HG03565 (cell line): ENCODE data around the gene EPGN.

Source experiments
- ATAC-seq: cut with Tn5 transposase; IDR thresholded peaks from one replicate; pipeline ENCODE4 v1.9.1; 2021; ENCODE audit warnings: mild to moderate bottlenecking, moderate library complexity; ENCODE audit not compliant: unreplicated experiment

The EPGN gene

GRCh38 chr4:74308215-74308614, at the start of gene EPGN:
TSS of gene EPGN (plus strand) at chr4:74308470. CDS start at chr4:74308534, 64 bp downstream.
- no peak for ATAC-seq

- no peak for ATAC-seq
Measured at GRCh38 chr4:74258963-74259362, 49.3 kb upstream of the EPGN start.

GRCh38 chr4:74260036-74260435, 48.2 kb upstream of the EPGN start:
- ATAC-seq, result no peak

- ATAC-seq, result no peak
Measured at GRCh38 chr4:74262522-74262921, 45.7 kb upstream of the EPGN start.

GRCh38 chr4:74263551-74263950, 44.7 kb upstream of the EPGN start:
- ATAC-seq, result no peak

- ATAC-seq, result no peak
Measured at GRCh38 chr4:74266081-74266480, 42.2 kb upstream of the EPGN start.

GRCh38 chr4:74267998-74268606, 40.2 kb upstream of the EPGN start:
- no peak for ATAC-seq

GRCh38 chr4:74268643-74269042, 39.6 kb upstream of the EPGN start:
- no peak for ATAC-seq

GRCh38 chr4:74278490-74278889, 29.8 kb upstream of the EPGN start:
- no peak for ATAC-seq

- no peak for ATAC-seq
Measured at GRCh38 chr4:74279716-74280115, 28.6 kb upstream of the EPGN start.

GRCh38 chr4:74282926-74283325, 25.3 kb upstream of the EPGN start:
- ATAC-seq, result no peak

GRCh38 chr4:74283614-74284013, 24.7 kb upstream of the EPGN start:
- no peak for ATAC-seq

GRCh38 chr4:74284053-74284452, 24.2 kb upstream of the EPGN start:
- ATAC-seq, result no peak

- ATAC-seq, result no peak
Measured at GRCh38 chr4:74287164-74287563, 21.1 kb upstream of the EPGN start.

- no peak for ATAC-seq
Measured at GRCh38 chr4:74287791-74288190, 20.5 kb upstream of the EPGN start.

- no peak for ATAC-seq
Measured at GRCh38 chr4:74291471-74291870, 16.8 kb upstream of the EPGN start.

- ATAC-seq, result no peak
Measured at GRCh38 chr4:74292111-74292870, 16.0 kb upstream of the EPGN start.

GRCh38 chr4:74293558-74293957, 14.7 kb upstream of the EPGN start:
- no peak for ATAC-seq

GRCh38 chr4:74294681-74295080, 13.6 kb upstream of the EPGN start:
- no peak for ATAC-seq

- ATAC-seq, result no peak
Measured at GRCh38 chr4:74297539-74297938, 10.7 kb upstream of the EPGN start.

- ATAC-seq, result no peak
Measured at GRCh38 chr4:74304095-74304625, 4.1 kb upstream of the EPGN start.

- ATAC-seq, result no peak
Measured at GRCh38 chr4:74305000-74305399, 3.3 kb upstream of the EPGN start.
